Measurements from ENCODE around the gene GSTM4. TPM values are rescaled to one million over a fixed set of nuclear protein-coding genes. Genes with fewer than 3 reads are reported as not detected.
"Not testable (repeated sequence)": the region's sequence is repeated elsewhere in the genome, so short reads cannot be mapped to it uniquely, and the experiment has no call there.

Gene GSTM4
- total RNA-seq, 1 donor = 13.8 TPM

GRCh38 chr1:109687641-109688499 lies 32.0 kb downstream of the GSTM4 start, which contains the start of gene GSTM1:
Gene GSTM1 (plus strand): TSS chr1:109687817. CDS start chr1:109687874, 57 bp downstream.
- TF ChIP-seq CTCF (IDR thresholded peaks at IDR 0.05; ENCODE audit: extremely low read depth, low read depth, low read length) = peak; percentile 18
- H2AFZ ChIP-seq (ENCODE audit: low read length) = peak within 1 kb of the TSS; percentile 59
- H3K4me3 ChIP-seq (ENCODE audit: insufficient read depth, low read length) = peak within 1 kb of the TSS; percentile 61
- peak within 1 kb of the TSS; percentile 76 for H3K4me2 ChIP-seq (ENCODE audit: insufficient read depth, low read length)
- H3K27ac ChIP-seq (ENCODE audit: low read depth, low read length) = peak within 1 kb of the TSS; percentile 33
- no peaks in the 10 kb centered on the region for H3K36me3 ChIP-seq (ENCODE audit: insufficient read depth, low read length)
- H3K4me1 ChIP-seq (ENCODE audit: insufficient read depth, low read length) = no peaks in the 10 kb centered on the region
- no peaks in the 10 kb centered on the region for H4K20me1 ChIP-seq (ENCODE audit: insufficient read depth, low read length)
- no peaks in the 10 kb centered on the region for H3K27me3 ChIP-seq (ENCODE audit: insufficient read depth, low read length)
- no peak for DNase-seq (ENCODE audit: insufficient read length, low spot score, missing footprints)
- no peaks in the 10 kb centered on the region for H3K79me2 ChIP-seq (ENCODE audit: insufficient read depth, low read length)
- H3K9me3 ChIP-seq (ENCODE audit: low read depth, low read length) = no peaks in the 10 kb centered on the region

- TF ChIP-seq CTCF (IDR thresholded peaks at IDR 0.05; ENCODE audit: extremely low read depth, low read depth, low read length) = no peak
- Histone ChIP-seq H3K27me3 (ENCODE audit: insufficient read depth, low read length) (no peaks in the 10 kb centered on the region), H3K27ac (ENCODE audit: low read depth, low read length) (no peak overlapping the region), H3K79me2 (ENCODE audit: insufficient read depth, low read length) (no peaks in the 10 kb centered on the region), H4K20me1 (ENCODE audit: insufficient read depth, low read length) (no peaks in the 10 kb centered on the region), H3K9me3 (ENCODE audit: low read depth, low read length) (no peaks in the 10 kb centered on the region), H2AFZ (ENCODE audit: low read length) (no peak overlapping the region), H3K4me2 (ENCODE audit: insufficient read depth, low read length) (no peak overlapping the region), H3K4me1 (ENCODE audit: insufficient read depth, low read length) (no peaks in the 10 kb centered on the region), H3K4me3 (ENCODE audit: insufficient read depth, low read length) (no peak overlapping the region), H3K36me3 (ENCODE audit: insufficient read depth, low read length) (no peaks in the 10 kb centered on the region)
- DNase-seq (ENCODE audit: insufficient read length, low spot score, missing footprints) = no peak
Observed at GRCh38 chr1:109689844-109690405, 34.0 kb downstream of the GSTM4 start.

- H3K27me3 ChIP-seq (ENCODE audit: insufficient read depth, low read length) = no peaks in the 10 kb centered on the region
- no peak for DNase-seq (ENCODE audit: insufficient read length, low spot score, missing footprints)
- no peak overlapping the region for H3K4me3 ChIP-seq (ENCODE audit: insufficient read depth, low read length)
- no peaks in the 10 kb centered on the region for H3K9me3 ChIP-seq (ENCODE audit: low read depth, low read length)
- H3K79me2 ChIP-seq (ENCODE audit: insufficient read depth, low read length) = no peaks in the 10 kb centered on the region
- H3K4me1 ChIP-seq (ENCODE audit: insufficient read depth, low read length) = no peaks in the 10 kb centered on the region
- H3K4me2 ChIP-seq (ENCODE audit: insufficient read depth, low read length) = no peak overlapping the region
- no peaks in the 10 kb centered on the region for H4K20me1 ChIP-seq (ENCODE audit: insufficient read depth, low read length)
- H3K27ac ChIP-seq (ENCODE audit: low read depth, low read length) = no peak overlapping the region
- no peak for TF ChIP-seq CTCF (IDR thresholded peaks at IDR 0.05; ENCODE audit: extremely low read depth, low read depth, low read length)
- H2AFZ ChIP-seq (ENCODE audit: low read length) = no peak overlapping the region
- no peaks in the 10 kb centered on the region for H3K36me3 ChIP-seq (ENCODE audit: insufficient read depth, low read length)
Observed at GRCh38 chr1:109691759-109692158, 35.9 kb downstream of the GSTM4 start.

- H3K36me3 ChIP-seq (ENCODE audit: insufficient read depth, low read length); H3K27me3 ChIP-seq (ENCODE audit: insufficient read depth, low read length); H3K4me1 ChIP-seq (ENCODE audit: insufficient read depth, low read length); DNase-seq (ENCODE audit: insufficient read length, low spot score, missing footprints); H4K20me1 ChIP-seq (ENCODE audit: insufficient read depth, low read length); H2AFZ ChIP-seq (ENCODE audit: low read length); H3K79me2 ChIP-seq (ENCODE audit: insufficient read depth, low read length); H3K9me3 ChIP-seq (ENCODE audit: low read depth, low read length); H3K27ac ChIP-seq (ENCODE audit: low read depth, low read length); H3K4me3 ChIP-seq (ENCODE audit: insufficient read depth, low read length); H3K4me2 ChIP-seq (ENCODE audit: insufficient read depth, low read length): not testable (repeated sequence)
Observed at GRCh38 chr1:109694400-109694799, 38.5 kb downstream of the GSTM4 start.

GRCh38 chr1:109695138-109695537 lies 39.2 kb downstream of the GSTM4 start:
- not testable (repeated sequence) for H3K79me2 ChIP-seq (ENCODE audit: insufficient read depth, low read length); H3K27ac ChIP-seq (ENCODE audit: low read depth, low read length); H3K36me3 ChIP-seq (ENCODE audit: insufficient read depth, low read length); H3K4me2 ChIP-seq (ENCODE audit: insufficient read depth, low read length); H4K20me1 ChIP-seq (ENCODE audit: insufficient read depth, low read length); H3K4me3 ChIP-seq (ENCODE audit: insufficient read depth, low read length); H3K9me3 ChIP-seq (ENCODE audit: low read depth, low read length); DNase-seq (ENCODE audit: insufficient read length, low spot score, missing footprints); H2AFZ ChIP-seq (ENCODE audit: low read length); H3K4me1 ChIP-seq (ENCODE audit: insufficient read depth, low read length); H3K27me3 ChIP-seq (ENCODE audit: insufficient read depth, low read length)
